Cardiac muscle cell (in vitro differentiated cells and primary cell): ENCODE results near the gene FOSL2. TPM values are rescaled to one million over a fixed set of nuclear protein-coding genes. Genes with fewer than 3 reads are reported as not detected.

Experiments used
- DNase-seq, 2 donors: peaks; one replicate each; pipeline versions ENCODE4 v3.0.0 to v3.0.0-alpha.2; 2010 to 2017; ENCODE audit warnings: low read depth in 1 of 2, low spot score in 1 of 2
- H3K27ac ChIP-seq: fragments of 200-600 bp; sonication (generic); 2 replicates; pipeline ENCODE4 v1.5.1; 2016
- H3K27me3 ChIP-seq: fragments of 200-600 bp; sonication (generic); 2 replicates; pipeline ENCODE4 v1.6.0; 2016; ENCODE audit warnings: control low read depth
- H3K36me3 ChIP-seq: fragments of 200-600 bp; sonication (generic); 2 replicates; pipeline ENCODE4 v1.5.1; 2016; ENCODE audit warnings: control low read depth
- H3K4me1 ChIP-seq: fragments of 200-600 bp; sonication (generic); 2 replicates; pipeline ENCODE4 v1.8.1; 2017; ENCODE audit warnings: low read depth, mild to moderate bottlenecking, mixed run types
- H3K4me3 ChIP-seq: fragments of 200-600 bp; sonication (generic); 2 replicates; pipeline ENCODE4 v1.5.1; 2016; ENCODE audit warnings: mild to moderate bottlenecking
- H3K9me3 ChIP-seq: fragments of 200-600 bp; sonication (generic); 2 replicates; pipeline ENCODE4 v1.5.1; 2017; ENCODE audit warnings: low read depth, mild to moderate bottlenecking, control low read depth
- polyA plus RNA-seq: library from polyadenylated mRNA; unstranded; fragments of >200 nt; fragmentation: Nextera tagmentation; extraction: Ambion mirVana; gene quantifications from 2 replicates; pipeline ENCODE4 v1.2.1, GENCODE V29; 2016
- total RNA-seq: library from RNA; depleted of rRNA; stranded (reverse); fragments of >200 nt; gene quantifications from 2 replicates; pipeline ENCODE4 v1.2.3, GENCODE V29; 2016
- TF ChIP-seq, protein P1 (sequence below): IDR thresholded peaks from 2 replicates; pipeline ENCODE4 v1.5.1; 2012; ENCODE audit warnings: low read depth, mild to moderate bottlenecking, low read length

FOSL2 gene
- total and polyA plus RNA-seq, 2 experiments from 2014 or later, result 2.0 to 3.5 TPM

DNA sequence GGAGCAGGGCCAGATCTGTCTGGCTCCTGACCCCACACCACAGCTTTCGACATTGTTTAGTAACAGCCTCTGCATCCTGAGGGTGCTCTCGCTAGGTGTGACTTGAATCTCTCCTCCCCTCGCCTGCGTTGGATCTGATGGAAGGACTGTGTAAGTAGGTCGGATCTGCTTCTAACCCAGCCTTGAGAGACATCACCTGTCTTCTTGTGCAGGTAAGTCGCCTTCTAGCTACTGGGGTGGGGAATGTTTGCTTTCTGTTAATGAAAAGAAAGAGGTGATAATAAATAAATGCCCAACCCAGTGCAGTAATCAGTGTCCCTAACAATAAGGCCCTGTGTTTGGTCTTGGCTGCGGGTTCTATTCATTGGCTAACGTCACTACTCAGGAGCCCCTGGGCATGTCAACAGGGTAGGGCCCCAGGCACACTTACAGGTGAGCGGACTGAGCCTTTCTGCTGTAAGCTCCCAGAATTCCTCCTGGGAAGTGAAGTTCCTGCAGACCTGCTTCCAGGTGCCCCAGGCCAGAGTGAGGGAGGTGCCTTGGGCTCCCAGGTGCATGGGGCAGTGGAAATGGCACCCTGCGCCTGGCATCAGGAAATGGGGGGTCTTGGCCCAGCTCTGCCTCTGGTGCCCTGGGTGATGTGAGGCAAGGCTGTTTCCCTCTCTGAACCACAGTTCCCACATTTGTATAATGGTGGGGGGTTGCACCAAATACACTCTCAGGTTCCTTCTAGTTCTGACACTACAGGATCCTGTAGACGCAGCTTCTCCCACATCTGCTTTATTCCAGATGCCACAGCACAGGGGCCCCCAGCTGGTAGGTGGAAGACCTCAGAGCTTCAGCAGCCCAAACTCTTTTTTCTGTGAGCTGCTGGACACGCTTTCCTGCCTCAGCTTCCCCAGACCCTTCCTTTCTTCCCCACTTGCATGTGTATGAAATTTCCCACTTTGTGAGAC is 11.2 kb upstream of the FOSL2 start:
- TF ChIP-seq, protein P1, sequence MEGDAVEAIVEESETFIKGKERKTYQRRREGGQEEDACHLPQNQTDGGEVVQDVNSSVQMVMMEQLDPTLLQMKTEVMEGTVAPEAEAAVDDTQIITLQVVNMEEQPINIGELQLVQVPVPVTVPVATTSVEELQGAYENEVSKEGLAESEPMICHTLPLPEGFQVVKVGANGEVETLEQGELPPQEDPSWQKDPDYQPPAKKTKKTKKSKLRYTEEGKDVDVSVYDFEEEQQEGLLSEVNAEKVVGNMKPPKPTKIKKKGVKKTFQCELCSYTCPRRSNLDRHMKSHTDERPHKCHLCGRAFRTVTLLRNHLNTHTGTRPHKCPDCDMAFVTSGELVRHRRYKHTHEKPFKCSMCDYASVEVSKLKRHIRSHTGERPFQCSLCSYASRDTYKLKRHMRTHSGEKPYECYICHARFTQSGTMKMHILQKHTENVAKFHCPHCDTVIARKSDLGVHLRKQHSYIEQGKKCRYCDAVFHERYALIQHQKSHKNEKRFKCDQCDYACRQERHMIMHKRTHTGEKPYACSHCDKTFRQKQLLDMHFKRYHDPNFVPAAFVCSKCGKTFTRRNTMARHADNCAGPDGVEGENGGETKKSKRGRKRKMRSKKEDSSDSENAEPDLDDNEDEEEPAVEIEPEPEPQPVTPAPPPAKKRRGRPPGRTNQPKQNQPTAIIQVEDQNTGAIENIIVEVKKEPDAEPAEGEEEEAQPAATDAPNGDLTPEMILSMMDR, result no peak
- H3K27ac ChIP-seq, result no peak overlapping the region
- H3K9me3 ChIP-seq, result no peaks in the 10 kb centered on the region
- no peak overlapping the region for H3K4me3 ChIP-seq
- H3K27me3 ChIP-seq, result no peaks in the 10 kb centered on the region
- DNase-seq, result no peak
- H3K4me1 ChIP-seq, result no peaks in the 10 kb centered on the region
- no peaks in the 10 kb centered on the region for H3K36me3 ChIP-seq

GRCh38 chr2:28382755-28383154 is 9.9 kb upstream of the FOSL2 start:
- Histone ChIP-seq H3K9me3 (no peaks in the 10 kb centered on the region), H3K36me3 (no peaks in the 10 kb centered on the region), H3K27me3 (no peaks in the 10 kb centered on the region), H3K4me3 (no peak overlapping the region), H3K4me1 (no peaks in the 10 kb centered on the region), H3K27ac (peak overlapping the region; percentile 64)
- TF ChIP-seq, protein P1, result no peak
- DNase-seq, result peak in 1 of 2 donors; percentile 29

GRCh38 chr2:28387082-28387960 is 5.3 kb upstream of the FOSL2 start:
- Histone ChIP-seq H3K36me3 (no peaks in the 10 kb centered on the region), H3K4me3 (no peak overlapping the region), H3K4me1 (peaks cover 7% of the 10 kb centered on the region), H3K27ac (no peak overlapping the region), H3K9me3 (no peaks in the 10 kb centered on the region), H3K27me3 (no peaks in the 10 kb centered on the region)
- DNase-seq, result peak in 1 of 2 donors; percentile 73
- TF ChIP-seq, protein P1, result no peak

DNA sequence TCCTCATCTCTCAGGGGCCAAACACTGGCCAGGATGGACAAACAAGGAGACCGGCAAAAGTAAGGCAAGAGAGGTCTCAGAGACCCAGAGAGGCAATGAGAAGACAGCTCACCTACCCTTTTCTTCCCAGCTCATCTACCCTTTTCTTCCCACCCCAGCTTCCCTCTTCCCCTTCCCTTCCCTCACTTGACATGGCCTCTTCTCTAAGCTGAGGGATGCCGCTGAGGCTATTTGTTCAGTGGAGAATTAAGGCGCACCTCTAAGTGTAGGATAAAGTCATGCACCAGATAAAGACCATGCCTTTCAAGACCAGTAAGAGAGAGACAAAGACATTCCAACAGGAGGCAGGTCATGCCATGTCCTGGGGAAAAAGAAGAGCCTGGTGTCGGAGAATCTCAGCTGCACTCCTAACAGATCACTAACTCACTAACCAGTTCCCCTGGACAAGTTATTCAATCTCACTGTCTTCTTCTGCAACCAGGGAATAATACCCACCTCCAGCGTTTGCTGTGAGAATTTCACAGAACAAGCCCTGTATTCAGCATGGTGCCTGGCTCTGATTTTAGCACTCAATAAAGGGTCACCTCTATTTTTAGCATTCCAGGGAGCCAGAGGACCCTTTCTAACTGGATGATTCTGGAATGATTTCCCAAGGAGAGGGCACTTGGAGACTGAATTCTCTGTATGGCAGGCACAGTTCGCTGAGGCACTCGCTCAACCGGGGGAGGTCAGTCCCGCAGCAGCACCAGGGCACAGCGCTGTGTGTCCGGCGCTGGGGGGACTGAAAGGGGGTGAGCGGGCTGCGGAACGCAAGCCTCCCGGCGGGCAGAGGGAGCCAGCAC is 3.0 kb upstream of the FOSL2 start:
- peak in 1 of 2 donors; percentile 77 for DNase-seq
- H3K9me3 ChIP-seq, result no peaks in the 10 kb centered on the region
- no peaks in the 10 kb centered on the region for H3K36me3 ChIP-seq
- peak overlapping the region; percentile 68 for H3K4me3 ChIP-seq
- peaks cover 7% of the 10 kb centered on the region for H3K4me1 ChIP-seq
- peak overlapping the region; percentile 67 for H3K27ac ChIP-seq
- TF ChIP-seq, protein P1, result peak; percentile 37
- H3K27me3 ChIP-seq, result peaks cover 7% of the 10 kb centered on the region
